HEK293T (cell line): ENCODE measurements around the gene TMEM178B.

Experiments
- ARNT ChIP-seq: fragments of 450-650 bp; IDR thresholded peaks from 2 replicates; pipeline ENCODE4 v1.6.1; 2017; ENCODE audit warnings: mild to moderate bottlenecking
- BHLHE40 ChIP-seq: fragments of 450-650 bp; IDR thresholded peaks from 2 replicates; pipeline ENCODE4 v1.6.1; 2016; ENCODE audit warnings: mild to moderate bottlenecking, moderate library complexity, borderline replicate concordance
- CTBP1 ChIP-seq: fragments of 450-650 bp; IDR thresholded peaks from 2 replicates; pipeline ENCODE4 v1.6.1; 2016; ENCODE audit warnings: borderline replicate concordance
- ELF4 ChIP-seq: fragments of 450-650 bp; IDR thresholded peaks from 2 replicates; pipeline ENCODE4 v1.6.1; 2017; ENCODE audit warnings: antibody characterized with exemption
- FOXA1 ChIP-seq: fragments of 450-650 bp; IDR thresholded peaks from 2 replicates; pipeline ENCODE4 v1.6.1; 2016; ENCODE audit warnings: mild to moderate bottlenecking
- FOXK2 ChIP-seq: fragments of 450-650 bp; IDR thresholded peaks from 2 replicates; pipeline ENCODE4 v1.6.1; 2016; ENCODE audit warnings: mild to moderate bottlenecking
- FOXM1 ChIP-seq: fragments of 450-650 bp; IDR thresholded peaks from 2 replicates; pipeline ENCODE4 v1.6.1; 2017; ENCODE audit warnings: mild to moderate bottlenecking, borderline replicate concordance
- HDGF ChIP-seq: fragments of 450-650 bp; IDR thresholded peaks from 2 replicates; pipeline ENCODE4 v1.6.1; 2017; ENCODE audit warnings: antibody characterized with exemption, borderline replicate concordance
- LEF1 ChIP-seq: fragments of 450-650 bp; IDR thresholded peaks from 2 replicates; pipeline ENCODE4 v1.6.1; 2017; ENCODE audit warnings: mild to moderate bottlenecking, borderline replicate concordance
- NFRKB ChIP-seq: fragments of 450-650 bp; IDR thresholded peaks from 2 replicates; pipeline ENCODE4 v1.6.1; 2016; ENCODE audit warnings: mild to moderate bottlenecking, moderate library complexity
- SP1 ChIP-seq: fragments of 450-650 bp; IDR thresholded peaks from 2 replicates; pipeline ENCODE4 v1.6.1; 2017
- ZNF384 ChIP-seq: fragments of 450-650 bp; IDR thresholded peaks from 2 replicates; pipeline ENCODE4 v1.6.1; 2016

DNA sequence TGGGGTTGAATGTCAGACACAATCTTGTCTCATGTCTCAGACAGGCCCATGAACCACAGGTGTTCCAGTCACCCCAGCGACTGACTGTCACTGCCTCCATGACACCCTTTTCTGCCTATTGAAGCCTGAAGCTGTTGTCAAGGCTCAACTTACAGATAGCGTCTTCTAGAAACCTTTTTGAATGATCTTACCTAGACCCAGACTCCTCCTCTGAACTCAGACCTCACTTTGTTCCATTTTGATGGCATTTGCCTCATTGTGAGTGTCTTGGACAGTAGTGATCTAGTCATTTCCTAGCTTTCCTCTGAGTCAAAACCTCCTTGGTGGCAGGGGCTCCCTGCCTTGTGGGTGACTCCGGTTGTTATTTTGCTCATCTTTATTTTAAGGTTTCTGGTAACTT, 379.0 kb downstream of the TMEM178B start:
- TF ChIP-seq ARNT (no peak), FOXA1 (no peak), FOXM1 (no peak), ZNF384 (no peak), ELF4 (no peak), SP1 (no peak), NFRKB (no peak), BHLHE40 (no peak), FOXK2 (no peak), LEF1 (no peak), HDGF (no peak), CTBP1 (no peak)
